Fibroblast of peridontal ligament (primary cell): ENCODE results near the gene TMC1.
A peak's percentile ranks its signal among the peaks of the same experiment; 100 is the strongest.
"Not testable (repeated sequence)": the region's sequence is repeated elsewhere in the genome, so short reads cannot be mapped to it uniquely, and the experiment has no call there.

Experiments used
- DNase-seq: peaks from one replicate; pipeline ENCODE4 v3.0.0-alpha.2; 2010; ENCODE audit errors: extremely low read depth

The TMC1 gene

GRCh38 chr9:72817413-72817812 is 296.0 kb downstream of the TMC1 start:
- DNase-seq, result no peak

GRCh38 chr9:72818385-72818784 is 297.0 kb downstream of the TMC1 start:
- DNase-seq, result no peak

GRCh38 chr9:72823971-72824370 is 302.6 kb downstream of the TMC1 start:
- no peak for DNase-seq

GRCh38 chr9:72826996-72827949 is 305.9 kb downstream of the TMC1 start:
- peak; percentile 70 for DNase-seq

GRCh38 chr9:72827950-72828731 is 306.7 kb downstream of the TMC1 start:
- no peak for DNase-seq

GRCh38 chr9:72834994-72835393 is 313.6 kb downstream of the TMC1 start:
- no peak for DNase-seq

GRCh38 chr9:72836790-72837189 is 315.4 kb downstream of the TMC1 start:
- no peak for DNase-seq

GRCh38 chr9:72839085-72839484 is 317.7 kb downstream of the TMC1 start:
- no peak for DNase-seq

- DNase-seq, result no peak
Observed at GRCh38 chr9:72843520-72844439, 322.4 kb downstream of the TMC1 start.

GRCh38 chr9:72844440-72844768 is 323.0 kb downstream of the TMC1 start:
- DNase-seq, result no peak

- not testable (repeated sequence) for DNase-seq
Observed at GRCh38 chr9:72845052-72845451, 323.6 kb downstream of the TMC1 start.

GRCh38 chr9:72850209-72850608 is 328.8 kb downstream of the TMC1 start:
- DNase-seq, result not testable (repeated sequence)

GRCh38 chr9:72855321-72855720 is 333.9 kb downstream of the TMC1 start:
- DNase-seq, result no peak

- no peak for DNase-seq
Observed at GRCh38 chr9:72855890-72856523, 334.6 kb downstream of the TMC1 start.

- DNase-seq, result peak; percentile 86
Observed at GRCh38 chr9:72856972-72857623, 335.7 kb downstream of the TMC1 start.

- peak; percentile 6 for DNase-seq
Observed at GRCh38 chr9:72857624-72857996, 336.2 kb downstream of the TMC1 start.

GRCh38 chr9:72858089-72858912 is 336.9 kb downstream of the TMC1 start:
- DNase-seq, result peak; percentile 7

GRCh38 chr9:72862788-72863187 is 341.4 kb downstream of the TMC1 start:
- DNase-seq, result not testable (repeated sequence)

GRCh38 chr9:72863456-72864094 is 342.2 kb downstream of the TMC1 start:
- DNase-seq, result no peak
